Esophagus squamous epithelium (tissue), 4 donors: ENCODE results near the gene SMC5.

Experiments used
- POLR2A ChIP-seq, 4 donors: fragments of 450-650 bp; IDR thresholded peaks; one replicate each; pipeline ENCODE4 v1.6.1; 2017; ENCODE audit warnings: antibody characterized with exemption in 4 of 4, mild to moderate bottlenecking in 4 of 4, moderate library complexity in 3 of 4
- TF ChIP-seq, protein P1 (sequence below), 6 experiments: fragments of 450-650 bp in 4 of 6; fragments of 200-600 bp in 2 of 6; sonication (generic) in 2 of 6; IDR thresholded peaks; one replicate each; pipeline ENCODE4 v1.5.1; 2016 to 2019; ENCODE audit warnings: antibody characterized with exemption in 6 of 6, mild to moderate bottlenecking in 4 of 6, moderate library complexity in 4 of 6

DNA sequence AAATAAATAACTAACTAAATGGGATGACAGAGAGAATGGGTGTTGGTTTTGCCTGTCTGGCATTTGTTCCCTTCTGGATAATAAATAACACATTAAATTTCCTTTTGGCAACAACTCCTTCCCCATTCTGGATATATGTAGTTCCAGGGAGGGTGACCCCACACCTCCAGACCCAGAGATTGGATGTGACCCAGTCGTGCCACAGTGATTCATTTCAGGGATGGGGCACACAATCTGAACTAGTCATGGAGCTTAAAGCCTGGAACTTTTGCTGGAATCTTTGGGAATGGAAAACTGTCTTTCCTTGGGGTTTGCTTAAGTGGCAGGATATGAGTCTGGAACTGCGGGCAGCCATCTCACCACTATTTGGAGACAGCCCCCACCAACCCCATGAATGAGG is 144.4 kb downstream of the SMC5 start:
- TF ChIP-seq, protein P1, sequence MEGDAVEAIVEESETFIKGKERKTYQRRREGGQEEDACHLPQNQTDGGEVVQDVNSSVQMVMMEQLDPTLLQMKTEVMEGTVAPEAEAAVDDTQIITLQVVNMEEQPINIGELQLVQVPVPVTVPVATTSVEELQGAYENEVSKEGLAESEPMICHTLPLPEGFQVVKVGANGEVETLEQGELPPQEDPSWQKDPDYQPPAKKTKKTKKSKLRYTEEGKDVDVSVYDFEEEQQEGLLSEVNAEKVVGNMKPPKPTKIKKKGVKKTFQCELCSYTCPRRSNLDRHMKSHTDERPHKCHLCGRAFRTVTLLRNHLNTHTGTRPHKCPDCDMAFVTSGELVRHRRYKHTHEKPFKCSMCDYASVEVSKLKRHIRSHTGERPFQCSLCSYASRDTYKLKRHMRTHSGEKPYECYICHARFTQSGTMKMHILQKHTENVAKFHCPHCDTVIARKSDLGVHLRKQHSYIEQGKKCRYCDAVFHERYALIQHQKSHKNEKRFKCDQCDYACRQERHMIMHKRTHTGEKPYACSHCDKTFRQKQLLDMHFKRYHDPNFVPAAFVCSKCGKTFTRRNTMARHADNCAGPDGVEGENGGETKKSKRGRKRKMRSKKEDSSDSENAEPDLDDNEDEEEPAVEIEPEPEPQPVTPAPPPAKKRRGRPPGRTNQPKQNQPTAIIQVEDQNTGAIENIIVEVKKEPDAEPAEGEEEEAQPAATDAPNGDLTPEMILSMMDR (IDR thresholded peaks at IDR 0.05) = no peak
- TF ChIP-seq POLR2A (IDR thresholded peaks at IDR 0.05) = no peak
